SK-N-SH (cell line): ENCODE results near the gene ITGBL1. TPM values are rescaled to one million over a fixed set of nuclear protein-coding genes. Genes with fewer than 3 reads are reported as not detected.

ENCODE experiments used
- CTCF ChIA-PET: fragments of 300-600, 350-600 bp; formaldehyde crosslinking; extraction: SDS; loops from one replicate; lab custom pipeline; 2021; lab: Yijun Ruan, JAX
- POLR2A ChIA-PET: fragments of 350-600 bp; sonication (Branson Sonifier 250); formaldehyde crosslinking; extraction: SDS; loops from one replicate; lab custom pipeline; 2020; ENCODE audit warnings: antibody characterized with exemption, inconsistent platforms; lab: Yijun Ruan, JAX
- DNase-seq: peaks from one replicate; pipeline ENCODE4 v3.0.0; 2012
- H2AFZ ChIP-seq: fragments of 200-600 bp; sonication (generic); 2 replicates; pipeline ENCODE4 v1.8.1; 2016; ENCODE audit warnings: antibody characterized with exemption, mild to moderate bottlenecking, low read depth
- H3F3A ChIP-seq: fragments of 200-600 bp; sonication (generic); replicated peaks from 2 replicates; pipeline ENCODE3; 2016; ENCODE audit warnings: antibody characterized with exemption, mild to moderate bottlenecking; ENCODE audit not compliant: insufficient read depth
- H3K27ac ChIP-seq, 2 experiments: fragments of 200-500 bp in 1 of 2; fragments of 200-600 bp in 1 of 2; sonication (Bioruptor generic) in 1 of 2; sonication (generic), shearing (Covaris generic) in 1 of 2; 2 replicates each; pipeline versions ENCODE4 v1.5.1 to v1.6.1; 2014 to 2016; ENCODE audit warnings: low read depth in 2 of 2, inconsistent platforms in 1 of 2, low read length in 1 of 2, mild to moderate bottlenecking in 1 of 2, mixed read lengths in 1 of 2
- H3K27me3 ChIP-seq: fragments of 200-600 bp; sonication (generic), shearing (Covaris generic); 2 replicates; pipeline ENCODE4 v1.6.1; 2016; ENCODE audit warnings: mixed run types; ENCODE audit not compliant: insufficient read depth
- H3K36me3 ChIP-seq, 2 experiments: fragments of 200-500 bp in 1 of 2; fragments of 200-600 bp in 1 of 2; sonication (Bioruptor generic) in 1 of 2; sonication (generic) in 1 of 2; replicated peaks in 1 of 2; 2 replicates each; pipeline versions ENCODE3 to v1.5.1; 2014 to 2016; ENCODE audit warnings: low read length in 1 of 2, mild to moderate bottlenecking in 1 of 2; ENCODE audit not compliant: insufficient read depth in 2 of 2, control insufficient read depth in 1 of 2
- H3K4me1 ChIP-seq, 2 experiments: fragments of 200-500 bp in 1 of 2; fragments of 200-600 bp in 1 of 2; sonication (Bioruptor generic) in 1 of 2; sonication (generic), shearing (Covaris generic) in 1 of 2; 2 replicates each; pipeline versions ENCODE4 v1.5.1 to v1.6.1; 2014 to 2016; ENCODE audit warnings: low read depth in 1 of 2, low read length in 1 of 2, mixed run types in 1 of 2; ENCODE audit not compliant: insufficient read depth in 2 of 2, control insufficient read depth in 1 of 2
- H3K4me2 ChIP-seq: fragments of 200-600 bp; sonication (generic), shearing (Covaris generic); 2 replicates; pipeline ENCODE4 v1.6.1; 2017; ENCODE audit warnings: mixed run types
- H3K4me3 ChIP-seq, 2 experiments: fragments of 200-500 bp in 1 of 2; fragments of 200-600 bp in 1 of 2; sonication (Bioruptor generic) in 1 of 2; sonication (generic), shearing (Covaris generic) in 1 of 2; 2 replicates each; pipeline versions ENCODE4 v1.5.1 to v1.8.1; 2014 to 2016; ENCODE audit warnings: low read depth in 2 of 2, inconsistent platforms in 1 of 2, low read length in 1 of 2, mild to moderate bottlenecking in 1 of 2, mixed read lengths in 1 of 2, moderate library complexity in 1 of 2
- H3K79me2 ChIP-seq: fragments of 200-600 bp; sonication (generic); 2 replicates; pipeline ENCODE4 v1.8.1; 2017; ENCODE audit warnings: mild to moderate bottlenecking; ENCODE audit not compliant: insufficient read depth
- H3K9ac ChIP-seq: fragments of 200-600 bp; sonication (generic); 2 replicates; pipeline ENCODE4 v1.6.1; 2017; ENCODE audit warnings: mixed run types
- H3K9me2 ChIP-seq: fragments of 200-600 bp; sonication (generic); 2 replicates; pipeline ENCODE4 v1.6.1; 2017; ENCODE audit warnings: mixed run types
- H3K9me3 ChIP-seq: fragments of 200-600 bp; sonication (generic); 2 replicates; pipeline ENCODE4 v1.6.1; 2017; ENCODE audit warnings: mixed run types, mild to moderate bottlenecking, moderate library complexity
- H4K20me1 ChIP-seq: fragments of 200-600 bp; sonication (generic); 2 replicates; pipeline ENCODE4 v1.6.1; 2017; ENCODE audit warnings: mild to moderate bottlenecking, mixed run types; ENCODE audit not compliant: insufficient read depth
- EP300 ChIP-seq, 2 experiments: IDR thresholded peaks; 2 replicates each; pipeline versions ENCODE4 v1.4.0 to v1.6.1; 2012; ENCODE audit warnings: borderline replicate concordance in 1 of 2, low read depth in 1 of 2, low read length in 1 of 2
- FOSL2 ChIP-seq: IDR thresholded peaks from 2 replicates; pipeline ENCODE4 v1.4.0; 2012; ENCODE audit warnings: low read depth, mild to moderate bottlenecking, moderate library complexity, borderline replicate concordance
- FOXJ3 ChIP-seq: sonication (generic); formaldehyde crosslinking; IDR thresholded peaks from 2 replicates; pipeline ENCODE4 v1.5.1; 2020; ENCODE audit warnings: mild to moderate bottlenecking, missing genetic modification reagents
- FOXM1 ChIP-seq: IDR thresholded peaks from 2 replicates; pipeline ENCODE4 v1.4.0; 2012; ENCODE audit warnings: low read depth, mild to moderate bottlenecking
- GABPA ChIP-seq: IDR thresholded peaks from 2 replicates; pipeline ENCODE4 v1.4.0; 2012; ENCODE audit warnings: low read depth, mild to moderate bottlenecking
- JUND ChIP-seq: IDR thresholded peaks from 2 replicates; pipeline ENCODE4 v1.4.0; 2012
- MEF2A ChIP-seq: IDR thresholded peaks from 2 replicates; pipeline ENCODE4 v1.4.0; 2012; ENCODE audit warnings: low read depth, borderline replicate concordance
- NFIC ChIP-seq: IDR thresholded peaks from 2 replicates; pipeline ENCODE4 v1.4.0; 2012; ENCODE audit warnings: borderline replicate concordance
- NRF1 ChIP-seq: IDR thresholded peaks from 2 replicates; pipeline ENCODE4 v1.6.1; 2012; ENCODE audit warnings: low read depth, mild to moderate bottlenecking, low read length
- RFX5 ChIP-seq: IDR thresholded peaks from 2 replicates; pipeline ENCODE4 v1.6.1; 2012; ENCODE audit warnings: mild to moderate bottlenecking, improper control_type of control experiment, low read length
- SMC3 ChIP-seq: IDR thresholded peaks from 2 replicates; pipeline ENCODE4 v1.6.1; 2012; ENCODE audit warnings: low read depth, low read length, improper control_type of control experiment
- TAF1 ChIP-seq: IDR thresholded peaks from 2 replicates; pipeline ENCODE4 v1.6.1; 2012; ENCODE audit warnings: low read depth, mild to moderate bottlenecking, low read length, moderate library complexity, borderline replicate concordance
- TCF12 ChIP-seq: IDR thresholded peaks from 2 replicates; pipeline ENCODE4 v1.4.0; 2012
- TEAD4 ChIP-seq: IDR thresholded peaks from 2 replicates; pipeline ENCODE4 v1.4.0; 2012; ENCODE audit warnings: mild to moderate bottlenecking, borderline replicate concordance; ENCODE audit not compliant: insufficient read depth
- ZBTB33 ChIP-seq: IDR thresholded peaks from 2 replicates; pipeline ENCODE4 v1.4.0; 2012; ENCODE audit warnings: low read depth, borderline replicate concordance
- WGBS: methylation state at CpG from one replicate; pipeline ENCODE4 v1.1.6; 2017; ENCODE audit warnings: low lambda C conversion rate; 5-methylcytosine and 5-hydroxymethylcytosine counted together
- polyA plus RNA-seq, 3 experiments: library from polyadenylated mRNA; depleted of rRNA; stranded (reverse); fragments of >200 nt; gene quantifications; 2 replicates each; pipeline ENCODE4 v1.2.3, GENCODE V29; 2012
- TF ChIP-seq, protein P1 (sequence below): fragments of 150-350 bp; IDR thresholded peaks from 2 replicates; pipeline ENCODE4 v1.6.1; 2016; ENCODE audit warnings: mild to moderate bottlenecking, low read depth, low read length
- TF ChIP-seq, protein P2 (sequence below): IDR thresholded peaks from 2 replicates; pipeline ENCODE4; 2012

Gene ITGBL1
- polyA plus RNA-seq, 1 of the 3 experiments (the other 2 are of a cell fraction), result 78.7 TPM

- no peak for DNase-seq
- TF ChIP-seq FOXJ3 (CRISPR knock-in tag) (no peak), MEF2A (no peak), FOXM1 (peak; percentile 57; the same call in 1 of the 2 replicates), GABPA (no peak), SMC3 (no peak), JUND (peak; percentile 63), RFX5 (no peak), FOSL2 (peak; percentile 57; the same call in 1 of the 2 replicates), NRF1 (no peak), TAF1 (no peak), TEAD4 (peak; percentile 65; the same call in 1 of the 2 replicates), NFIC (peak; percentile 35; the same call in 1 of the 2 replicates), TCF12 (peak; percentile 74), ZBTB33 (no peak), EP300 (IDR thresholded peaks at IDR 0.05; ENCODE audit: borderline replicate concordance in 1 of 2, low read depth in 1 of 2, low read length in 1 of 2) (peak in 1 of 2 experiments; percentile 70; a peak in 1 of 4 replicates)
- TF ChIP-seq, protein P1, sequence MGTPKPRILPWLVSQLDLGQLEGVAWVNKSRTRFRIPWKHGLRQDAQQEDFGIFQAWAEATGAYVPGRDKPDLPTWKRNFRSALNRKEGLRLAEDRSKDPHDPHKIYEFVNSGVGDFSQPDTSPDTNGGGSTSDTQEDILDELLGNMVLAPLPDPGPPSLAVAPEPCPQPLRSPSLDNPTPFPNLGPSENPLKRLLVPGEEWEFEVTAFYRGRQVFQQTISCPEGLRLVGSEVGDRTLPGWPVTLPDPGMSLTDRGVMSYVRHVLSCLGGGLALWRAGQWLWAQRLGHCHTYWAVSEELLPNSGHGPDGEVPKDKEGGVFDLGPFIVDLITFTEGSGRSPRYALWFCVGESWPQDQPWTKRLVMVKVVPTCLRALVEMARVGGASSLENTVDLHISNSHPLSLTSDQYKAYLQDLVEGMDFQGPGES, result no peak
- TF ChIP-seq, protein P2, sequence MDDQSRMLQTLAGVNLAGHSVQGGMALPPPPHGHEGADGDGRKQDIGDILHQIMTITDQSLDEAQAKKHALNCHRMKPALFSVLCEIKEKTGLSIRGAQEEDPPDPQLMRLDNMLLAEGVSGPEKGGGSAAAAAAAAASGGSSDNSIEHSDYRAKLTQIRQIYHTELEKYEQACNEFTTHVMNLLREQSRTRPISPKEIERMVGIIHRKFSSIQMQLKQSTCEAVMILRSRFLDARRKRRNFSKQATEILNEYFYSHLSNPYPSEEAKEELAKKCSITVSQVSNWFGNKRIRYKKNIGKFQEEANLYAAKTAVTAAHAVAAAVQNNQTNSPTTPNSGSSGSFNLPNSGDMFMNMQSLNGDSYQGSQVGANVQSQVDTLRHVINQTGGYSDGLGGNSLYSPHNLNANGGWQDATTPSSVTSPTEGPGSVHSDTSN, result peak; percentile 68
- Histone ChIP-seq H3K27me3 (no peaks in the 10 kb centered on the region), H3K4me3 (peak overlapping the region in 1 of 2 experiments; percentile 17; a peak in 1 of 4 replicates), H3F3A (peaks cover 48% of the 10 kb centered on the region), H3K9me2 (no peaks in the 10 kb centered on the region), H3K27ac (peak overlapping the region; percentile 47 to 73; a peak in 3 of 4 replicates), H2AFZ (peak overlapping the region; percentile 17; the same call in 1 of the 2 replicates), H3K4me2 (peak overlapping the region; percentile 51), H3K4me1 (peaks cover 18 to 43% of the 10 kb centered on the region in 2 experiments), H3K9ac (peak overlapping the region; percentile 15; the same call in 1 of the 2 replicates), H3K79me2 (peaks cover 74% of the 10 kb centered on the region), H3K9me3 (no peaks in the 10 kb centered on the region), H3K36me3 (no peaks in the 10 kb centered on the region), H4K20me1 (no peaks in the 10 kb centered on the region)
- POLR2A ChIA-PET, result no interaction called here
- 14% methylated on average over 2 of the region's 2 CpGs for WGBS
- CTCF ChIA-PET, result interaction anchor here (0.6 to 3.5 kb wide), 7 partner anchors 9 to 1040 kb away, joined by 3 to 13 read pairs (median 3); no protein-coding TSS in a partner anchor
These were observed 63.8 kb downstream of the ITGBL1 start for GRCh38 chr13:101516262-101516661.
